SK-N-MC (cell line): Measurements from ENCODE around the gene ESCO1.

Experiments used
- EZH2 ChIP-seq: fragments of 200-600 bp; sonication (generic); IDR thresholded peaks from one replicate; pipeline ENCODE4 v1.6.1; 2017; ENCODE audit warnings: antibody characterized with exemption
- POLR2AphosphoS5 ChIP-seq: IDR thresholded peaks from 2 replicates; pipeline ENCODE4 v1.6.1; 2012; ENCODE audit warnings: mild to moderate bottlenecking, low read depth, low read length, borderline replicate concordance

DNA sequence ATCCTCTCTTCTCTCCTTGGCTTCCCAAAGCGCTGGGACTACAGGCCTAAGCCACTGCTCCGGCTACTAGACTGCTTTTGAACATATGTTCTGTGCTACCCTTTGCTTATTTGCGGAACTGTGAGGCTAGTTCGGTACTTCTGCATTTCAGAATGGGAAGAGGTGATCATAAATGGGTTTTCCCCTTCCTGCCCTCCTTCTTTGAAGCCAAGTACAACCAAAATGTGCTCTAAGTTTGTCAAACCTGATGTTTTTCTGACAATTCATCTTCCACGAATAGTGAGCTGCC is 1.7 kb upstream of the ESCO1 start:
- TF ChIP-seq EZH2 (no peak), POLR2AphosphoS5 (no peak)
